Right lobe of liver (tissue), 6 donors: ENCODE data around the gene VSTM2L. TPM values are rescaled to one million over a fixed set of nuclear protein-coding genes. Genes with fewer than 3 reads are reported as not detected.

Experiments used
- ATAC-seq, 4 donors: fragments of 200-7000 bp; cut with Tn5 transposase; one replicate each; pipeline ENCODE4 v1.9.1; 2020; ENCODE audit warnings: mild to moderate bottlenecking in 4 of 4, moderate library complexity in 4 of 4
- DNase-seq, 3 donors: peaks; one replicate each; pipeline ENCODE4 v3.0.0-alpha.2; 2020
- H3K27ac ChIP-seq, 3 donors: fragments of 200-600 bp; one replicate each; pipeline ENCODE4 v1.8.0; 2022
- H3K27me3 ChIP-seq, 2 donors: fragments of 200-600 bp; one replicate each; pipeline ENCODE4 v1.8.0; 2022
- H3K36me3 ChIP-seq, 4 donors: fragments of 200-600 bp; sonication (generic) in 1 of 4; one replicate each; pipeline versions ENCODE4 v1.5.1 to v1.8.0; 2017 to 2022; ENCODE audit warnings: control low read depth in 1 of 4
- H3K4me1 ChIP-seq, 4 donors: fragments of 200-600 bp; sonication (generic) in 1 of 4; one replicate each; pipeline versions ENCODE4 v1.5.1 to v1.8.0; 2017 to 2022; ENCODE audit warnings: control low read depth in 1 of 4
- H3K4me3 ChIP-seq, 3 donors: fragments of 200-600 bp; one replicate each; pipeline ENCODE4 v1.8.0; 2022
- H3K9me3 ChIP-seq, 4 donors: fragments of 200-600 bp; sonication (generic) in 1 of 4; one replicate each; pipeline versions ENCODE4 v1.5.1 to v1.8.0; 2017 to 2022; ENCODE audit warnings: control low read depth in 1 of 4
- POLR2A ChIP-seq: fragments of 450-650 bp; IDR thresholded peaks from one replicate; pipeline ENCODE4 v1.6.1; 2017; ENCODE audit warnings: antibody characterized with exemption, mild to moderate bottlenecking
- WGBS: methylation state at CpG from one replicate; pipeline ENCODE4 v1.1.6; 2018; ENCODE audit warnings: low coverage, low lambda C conversion rate; ENCODE audit not compliant: insufficient coverage; ENCODE audit errors: missing lambda C conversion rate; 5-methylcytosine and 5-hydroxymethylcytosine counted together
- intact Hi-C, 2 donors: fragments of 100-400 bp; cut with DNase I; formaldehyde crosslinking; loops; one replicate each; pipeline versions ENCODE4 v1.11.2 to v1.14.1; 2022
- total RNA-seq, 6 experiments: library from RNA; depleted of rRNA in 2 of 6; stranded (reverse); fragments of >200 nt in 2 of 6; fragmentation: NEBNext Ultra II Directional in 3 of 6; extraction: Animal tissue kit (Norgen Biotek cat#: 25700) in 3 of 6; gene quantifications; one replicate each; pipeline versions ENCODE4 v1.1.0 to v1.2.4, GENCODE V29; 2016 to 2023
- TF ChIP-seq, protein P1 (sequence below), 4 donors: fragments of 200-600 bp in 3 of 4; fragments of 450-650 bp in 1 of 4; IDR thresholded peaks; one replicate each; pipeline versions ENCODE4 v1.5.1 to v1.8.0; 2016 to 2022; ENCODE audit warnings: antibody characterized with exemption in 4 of 4, mild to moderate bottlenecking in 2 of 4
- donor health status: DM: no; HTN: yes; CAD: no.
- donor health status: DM: no; HTN: no; CAD: no.
- donor health status: DM: no; HTN: no; CAD: no.
- donor health status: DM: no; HTN: yes; CAD: no.
- donor health status: DM: no; HTN: yes; CAD: no.

The VSTM2L gene
- total RNA-seq, 6 experiments from 2014 or later: 0.56 to 10.7 (median 1.8) TPM

- H3K27ac ChIP-seq: no peak overlapping the region
- DNase-seq (no peak), ATAC-seq (no peak)
- peaks cover 0 to 22% (median 1%) of the 10 kb centered on the region in 4 donors for H3K36me3 ChIP-seq
- peaks cover 0 to 4% (median 0%) of the 10 kb centered on the region in 4 donors for H3K4me1 ChIP-seq
- no peak overlapping the region for H3K4me3 ChIP-seq
- intact Hi-C loops: no loop called here
- no peaks in the 10 kb centered on the region for H3K9me3 ChIP-seq
- 95% methylated on average over 7 of the region's 13 CpGs for WGBS
- TF ChIP-seq, protein P1, sequence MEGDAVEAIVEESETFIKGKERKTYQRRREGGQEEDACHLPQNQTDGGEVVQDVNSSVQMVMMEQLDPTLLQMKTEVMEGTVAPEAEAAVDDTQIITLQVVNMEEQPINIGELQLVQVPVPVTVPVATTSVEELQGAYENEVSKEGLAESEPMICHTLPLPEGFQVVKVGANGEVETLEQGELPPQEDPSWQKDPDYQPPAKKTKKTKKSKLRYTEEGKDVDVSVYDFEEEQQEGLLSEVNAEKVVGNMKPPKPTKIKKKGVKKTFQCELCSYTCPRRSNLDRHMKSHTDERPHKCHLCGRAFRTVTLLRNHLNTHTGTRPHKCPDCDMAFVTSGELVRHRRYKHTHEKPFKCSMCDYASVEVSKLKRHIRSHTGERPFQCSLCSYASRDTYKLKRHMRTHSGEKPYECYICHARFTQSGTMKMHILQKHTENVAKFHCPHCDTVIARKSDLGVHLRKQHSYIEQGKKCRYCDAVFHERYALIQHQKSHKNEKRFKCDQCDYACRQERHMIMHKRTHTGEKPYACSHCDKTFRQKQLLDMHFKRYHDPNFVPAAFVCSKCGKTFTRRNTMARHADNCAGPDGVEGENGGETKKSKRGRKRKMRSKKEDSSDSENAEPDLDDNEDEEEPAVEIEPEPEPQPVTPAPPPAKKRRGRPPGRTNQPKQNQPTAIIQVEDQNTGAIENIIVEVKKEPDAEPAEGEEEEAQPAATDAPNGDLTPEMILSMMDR (IDR thresholded peaks at IDR 0.05): no peak
- TF ChIP-seq POLR2A: no peak
- H3K27me3 ChIP-seq: no peaks in the 10 kb centered on the region
Measured at GRCh38 chr20:37871751-37872150, 31.2 kb upstream of the VSTM2L start.

DNA sequence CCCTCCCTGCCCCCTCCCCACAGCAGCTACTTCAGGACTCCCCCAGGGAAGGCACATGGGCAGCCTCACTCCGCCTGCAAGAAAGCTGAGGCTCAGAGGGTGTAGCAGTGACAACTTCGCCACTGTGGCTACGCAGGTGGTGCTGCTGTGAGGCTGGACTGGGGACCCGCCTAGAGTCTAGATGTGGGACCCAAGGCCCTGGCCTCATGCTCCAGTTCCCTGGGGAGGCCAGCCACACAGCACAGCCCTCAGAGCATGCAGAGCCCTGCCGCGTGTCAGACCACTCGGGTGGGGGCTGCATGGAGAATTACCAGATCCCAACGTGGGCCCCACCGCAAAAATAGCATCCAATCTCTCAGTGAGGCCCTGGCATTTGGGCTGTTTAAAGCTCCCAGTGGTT is 30.8 kb upstream of the VSTM2L start:
- H3K4me1 ChIP-seq: peaks cover 0 to 4% (median 0%) of the 10 kb centered on the region in 4 donors
- H3K36me3 ChIP-seq: peaks cover 0 to 22% (median 1%) of the 10 kb centered on the region in 4 donors
- intact Hi-C loops: no loop called here
- ATAC-seq (no peak), DNase-seq (no peak)
- H3K9me3 ChIP-seq: no peaks in the 10 kb centered on the region
- no peak overlapping the region for H3K4me3 ChIP-seq
- TF ChIP-seq, protein P1 (IDR thresholded peaks at IDR 0.05): no peak
- no peak for TF ChIP-seq POLR2A
- H3K27ac ChIP-seq: no peak overlapping the region
- H3K27me3 ChIP-seq: no peaks in the 10 kb centered on the region
- WGBS: no CpG with 5 or more reads among the region's 9 CpGs

GRCh38 chr20:37873884-37874283 is 29.0 kb upstream of the VSTM2L start:
- peaks cover 0 to 20% (median 1%) of the 10 kb centered on the region in 4 donors for H3K36me3 ChIP-seq
- no peak overlapping the region for H3K4me3 ChIP-seq
- H3K27me3 ChIP-seq: no peaks in the 10 kb centered on the region
- intact Hi-C loops: no loop called here
- TF ChIP-seq, protein P1 (IDR thresholded peaks at IDR 0.05): no peak
- no peak for TF ChIP-seq POLR2A
- no peaks in the 10 kb centered on the region for H3K9me3 ChIP-seq
- ATAC-seq: no peak
- DNase-seq: no peak
- H3K27ac ChIP-seq: no peak overlapping the region
- no peaks in the 10 kb centered on the region for H3K4me1 ChIP-seq
- WGBS: no CpG with 5 or more reads among the region's 11 CpGs

- ATAC-seq: no peak
- Histone ChIP-seq H3K27me3 (no peaks in the 10 kb centered on the region), H3K4me1 (no peaks in the 10 kb centered on the region), H3K27ac (no peak overlapping the region), H3K9me3 (no peaks in the 10 kb centered on the region), H3K36me3 (peaks cover 0 to 18% (median 0%) of the 10 kb centered on the region in 4 donors), H3K4me3 (no peak overlapping the region)
- WGBS: 83% methylated on average over 12 of the region's 24 CpGs
- TF ChIP-seq POLR2A: no peak
- TF ChIP-seq, protein P1 (IDR thresholded peaks at IDR 0.05): no peak
- intact Hi-C loops: no loop called here
- no peak for DNase-seq
Measured at GRCh38 chr20:37875460-37876175, 27.3 kb upstream of the VSTM2L start.
